ENCODE results near the gene FMOD. TPM values are rescaled to one million over a fixed set of nuclear protein-coding genes. Genes with fewer than 3 reads are reported as not detected.
A peak's percentile ranks its signal among the peaks of the same experiment; 100 is the strongest.

The FMOD gene
- total and polyA plus RNA-seq, 2 donors (not counting 3 experiments of a cell fraction or from before 2014, with no cell fraction given), result 0.11 to 0.12 TPM

GRCh38 chr1:203326830-203327683, 23.9 kb downstream of the FMOD start:
- Histone ChIP-seq H3K4me1 (ENCODE audit: control insufficient read depth, extremely low read depth, insufficient read depth, low read length) (peaks cover 19% of the 10 kb centered on the region), H3K9me1 (replicated peaks; ENCODE audit: control insufficient read depth, extremely low read depth, insufficient read depth, low read length) (no peaks in the 10 kb centered on the region), H3K9me3 (replicated peaks; ENCODE audit: control insufficient read depth, insufficient read depth, low read length) (no peaks in the 10 kb centered on the region), H2AFZ (ENCODE audit: low read depth, low read length) (peak overlapping the region; percentile 86), H4K20me1 (replicated peaks; ENCODE audit: control insufficient read depth, extremely low read depth, insufficient read depth, low read length) (no peaks in the 10 kb centered on the region), H3K79me2 (ENCODE audit: control insufficient read depth, insufficient read depth, low read length) (no peaks in the 10 kb centered on the region), H3K4me2 (ENCODE audit: insufficient read depth, low read length) (peak overlapping the region; percentile 75), H3K27ac (ENCODE audit: insufficient read depth, low read depth, low read length) (no peak overlapping the region), H3K27me3 (ENCODE audit: control insufficient read depth in 2 of 2, insufficient read depth in 2 of 2, low read length in 2 of 2) (peaks cover 8 to 23% of the 10 kb centered on the region in 2 experiments), H3K36me3 (ENCODE audit: control insufficient read depth in 2 of 2, extremely low read depth in 1 of 2, insufficient read depth in 2 of 2, low read length in 2 of 2) (no peaks in the 10 kb centered on the region), H3K4me3 (replicated peaks in 1 of 3; ENCODE audit: insufficient read depth in 1 of 3, low read depth in 1 of 3, low read length in 3 of 3) (peak overlapping the region; percentile 19 to 52 (median 39)), H3K9ac (replicated peaks; ENCODE audit: extremely low read depth, insufficient read depth, low read length) (no peak overlapping the region)
- no TSS peak for BruUV-seq (replicated peaks)
- POLR2A ChIA-PET, result interaction anchor here (1.8 to 8.6 kb wide), 2 partner anchors 20 to 54 kb away, joined by 5 to 115 read pairs; partner anchors contain the start of gene BTG2
- peak; percentile 87 for FAIRE-seq
- DNase-seq (ENCODE audit: low read depth, low spot score), result peak; percentile 94
- CTCF ChIA-PET, result interaction anchor here (0.7 to 30.6 kb wide), 18 partner anchors 10 to 297 kb away, joined by 3 to 1014 read pairs (median 6); partner anchors contain the start of gene BTG2
- dilution Hi-C loops (cut with MboI; ENCODE audit: extremely low pct_ligation_motif_present, low sequenced_read_pairs), result no loop called here
- TF ChIP-seq FOS (IDR thresholded peaks at IDR 0.05; ENCODE audit: borderline replicate concordance, insufficient read depth, low read length), result no peak
- TF ChIP-seq POLR2A (IDR thresholded peaks at IDR 0.05; ENCODE audit: low read depth, low read length), result peak; percentile 8
- TF ChIP-seq POLR2AphosphoS5 (IDR thresholded peaks at IDR 0.05; ENCODE audit: insufficient read depth, low read depth, low read length), result peak; percentile 19
- no peak for TF ChIP-seq GATA2 (IDR thresholded peaks at IDR 0.05; ENCODE audit: insufficient read depth, insufficient read length, low read depth, low read length)
- intact Hi-C loops (cut with micrococcal nuclease), result loop anchor here (1.0 to 10.0 kb wide), 5 partner anchors 22 to 292 kb away; partner anchors contain the start of gene BTG2

GRCh38 chr1:203325418-203326091, 25.4 kb downstream of the FMOD start:
- H3K79me2 ChIP-seq (ENCODE audit: control insufficient read depth, insufficient read depth, low read length), result no peaks in the 10 kb centered on the region
- TF ChIP-seq FOS (IDR thresholded peaks at IDR 0.05; ENCODE audit: borderline replicate concordance, insufficient read depth, low read length) (no peak), JUN (IDR thresholded peaks at IDR 0.05; ENCODE audit: borderline replicate concordance, insufficient read depth, insufficient read length, low read depth) (no peak), MAX (IDR thresholded peaks at IDR 0.05; ENCODE audit: insufficient read depth, insufficient read length) (no peak), POLR2A (IDR thresholded peaks at IDR 0.05; ENCODE audit: low read depth, low read length) (no peak), EZH2 (IDR thresholded peaks at IDR 0.05; ENCODE audit: borderline replicate concordance, low read depth, low read length, severe bottlenecking) (no peak), GATA2 (IDR thresholded peaks at IDR 0.05; ENCODE audit: insufficient read depth, insufficient read length, low read depth, low read length) (no peak), POLR2AphosphoS5 (IDR thresholded peaks at IDR 0.05; ENCODE audit: insufficient read depth, low read depth, low read length) (no peak), CTCF (IDR thresholded peaks at IDR 0.05; ENCODE audit: extremely low read depth in 1 of 2, insufficient read depth in 1 of 2, low read depth in 1 of 2, low read length in 2 of 2) (no peak), MYC (IDR thresholded peaks at IDR 0.05; ENCODE audit: low read depth, low read length) (no peak)
- H4K20me1 ChIP-seq (replicated peaks; ENCODE audit: control insufficient read depth, extremely low read depth, insufficient read depth, low read length), result no peaks in the 10 kb centered on the region
- DNase-seq (ENCODE audit: low read depth, low spot score) (peak; percentile 83), FAIRE-seq (peak; percentile 78)
- no peak overlapping the region for H2AFZ ChIP-seq (ENCODE audit: low read depth, low read length)
- H3K4me1 ChIP-seq (ENCODE audit: control insufficient read depth, extremely low read depth, insufficient read depth, low read length), result peaks cover 27% of the 10 kb centered on the region
- intact Hi-C loops (cut with micrococcal nuclease), result loop anchor here (2.0 to 10.0 kb wide), 2 partner anchors 35 to 291 kb away; no protein-coding TSS in a partner anchor
- CTCF ChIA-PET, result interaction anchor here (1.0 to 30.6 kb wide), 7 partner anchors 9 to 53 kb away, joined by 3 to 1014 read pairs (median 8); no protein-coding TSS in a partner anchor
- no peaks in the 10 kb centered on the region for H3K9me3 ChIP-seq (replicated peaks; ENCODE audit: control insufficient read depth, insufficient read depth, low read length)
- POLR2A ChIA-PET, result interaction anchor here (0.7 to 8.6 kb wide), 2 partner anchors 19 to 40 kb away, joined by 9 to 115 read pairs; partner anchors contain the start of gene BTG2
- H3K9ac ChIP-seq (replicated peaks; ENCODE audit: extremely low read depth, insufficient read depth, low read length), result no peak overlapping the region
- no peak overlapping the region for H3K4me2 ChIP-seq (ENCODE audit: insufficient read depth, low read length)
- no peak overlapping the region for H3K4me3 ChIP-seq (replicated peaks in 1 of 3; ENCODE audit: insufficient read depth in 1 of 3, low read depth in 1 of 3, low read length in 3 of 3)
- H3K27me3 ChIP-seq (ENCODE audit: control insufficient read depth in 2 of 2, insufficient read depth in 2 of 2, low read length in 2 of 2), result peaks cover 5 to 23% of the 10 kb centered on the region in 2 experiments
- no peaks in the 10 kb centered on the region for H3K36me3 ChIP-seq (ENCODE audit: control insufficient read depth in 2 of 2, extremely low read depth in 1 of 2, insufficient read depth in 2 of 2, low read length in 2 of 2)
- no peak overlapping the region for H3K27ac ChIP-seq (ENCODE audit: insufficient read depth, low read depth, low read length)
- dilution Hi-C loops (cut with MboI; ENCODE audit: extremely low pct_ligation_motif_present, low sequenced_read_pairs), result no loop called here
- no TSS peak for BruUV-seq (replicated peaks)
- H3K9me1 ChIP-seq (replicated peaks; ENCODE audit: control insufficient read depth, extremely low read depth, insufficient read depth, low read length), result no peaks in the 10 kb centered on the region
